Epithelial cell of esophagus (primary cell): ENCODE data around the gene SLAMF1.
"Not testable (repeated sequence)": the region's sequence is repeated elsewhere in the genome, so short reads cannot be mapped to it uniquely, and the experiment has no call there.

Experiments
- DNase-seq: peaks from one replicate; pipeline ENCODE4 v3.0.0; 2010; ENCODE audit warnings: low read depth
- H3K4me3 ChIP-seq: 2 replicates; pipeline ENCODE4 v1.5.1; 2011; ENCODE audit warnings: mild to moderate bottlenecking, low read length, control low read depth
- TF ChIP-seq, protein P1 (sequence below): IDR thresholded peaks from 2 replicates; pipeline ENCODE4 v1.5.1; 2011; ENCODE audit warnings: low read depth, mild to moderate bottlenecking, low read length, control low read depth, inconsistent platforms; ENCODE audit not compliant: insufficient read depth; ENCODE audit errors: missing control alignments

SLAMF1 gene

DNA sequence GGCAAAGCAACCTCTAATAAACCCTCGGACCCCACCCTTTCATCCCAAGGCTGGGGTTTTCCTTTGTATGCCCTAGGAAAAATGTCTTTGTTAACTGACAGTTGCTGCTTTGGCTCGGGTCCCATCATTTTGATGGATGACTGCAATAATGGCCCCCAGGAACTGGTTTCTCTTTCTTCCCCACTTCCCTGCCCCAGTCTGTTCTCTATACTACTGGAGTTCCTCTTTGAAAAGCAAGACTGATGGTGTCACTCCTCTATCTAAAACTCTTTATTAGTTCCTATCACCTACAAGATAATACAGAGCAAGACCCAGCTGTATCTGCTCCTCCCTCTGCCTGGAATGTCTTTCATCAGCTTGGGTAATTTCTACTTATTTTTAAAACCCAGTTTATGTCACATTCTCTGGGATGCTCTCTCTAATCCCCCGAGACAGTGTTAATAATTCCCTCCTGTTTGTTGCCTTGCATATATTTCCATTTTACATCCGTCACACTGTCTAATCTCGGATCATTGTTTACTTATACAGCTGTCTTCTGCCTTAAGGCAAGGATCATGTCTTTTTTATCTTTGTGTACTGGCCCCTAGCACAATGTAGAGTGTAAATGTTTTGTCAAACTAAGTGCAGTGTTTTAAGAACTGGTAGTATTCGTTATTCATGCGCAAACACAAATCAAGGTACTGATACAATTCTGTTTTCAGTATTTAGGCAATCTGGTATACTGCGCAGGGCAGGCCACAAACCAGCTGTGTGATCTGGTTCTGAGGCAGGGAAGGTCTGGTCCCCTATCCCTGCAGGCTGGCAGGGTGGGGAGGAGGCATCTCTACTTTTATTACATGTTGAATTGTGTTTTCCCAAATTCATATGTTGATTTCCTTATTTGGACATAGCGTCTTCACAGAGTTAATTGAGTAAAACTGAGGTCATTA is 16.1 kb downstream of the SLAMF1 start:
- DNase-seq: no peak
- TF ChIP-seq, protein P1, sequence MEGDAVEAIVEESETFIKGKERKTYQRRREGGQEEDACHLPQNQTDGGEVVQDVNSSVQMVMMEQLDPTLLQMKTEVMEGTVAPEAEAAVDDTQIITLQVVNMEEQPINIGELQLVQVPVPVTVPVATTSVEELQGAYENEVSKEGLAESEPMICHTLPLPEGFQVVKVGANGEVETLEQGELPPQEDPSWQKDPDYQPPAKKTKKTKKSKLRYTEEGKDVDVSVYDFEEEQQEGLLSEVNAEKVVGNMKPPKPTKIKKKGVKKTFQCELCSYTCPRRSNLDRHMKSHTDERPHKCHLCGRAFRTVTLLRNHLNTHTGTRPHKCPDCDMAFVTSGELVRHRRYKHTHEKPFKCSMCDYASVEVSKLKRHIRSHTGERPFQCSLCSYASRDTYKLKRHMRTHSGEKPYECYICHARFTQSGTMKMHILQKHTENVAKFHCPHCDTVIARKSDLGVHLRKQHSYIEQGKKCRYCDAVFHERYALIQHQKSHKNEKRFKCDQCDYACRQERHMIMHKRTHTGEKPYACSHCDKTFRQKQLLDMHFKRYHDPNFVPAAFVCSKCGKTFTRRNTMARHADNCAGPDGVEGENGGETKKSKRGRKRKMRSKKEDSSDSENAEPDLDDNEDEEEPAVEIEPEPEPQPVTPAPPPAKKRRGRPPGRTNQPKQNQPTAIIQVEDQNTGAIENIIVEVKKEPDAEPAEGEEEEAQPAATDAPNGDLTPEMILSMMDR: no peak
- H3K4me3 ChIP-seq: no peak overlapping the region

DNA sequence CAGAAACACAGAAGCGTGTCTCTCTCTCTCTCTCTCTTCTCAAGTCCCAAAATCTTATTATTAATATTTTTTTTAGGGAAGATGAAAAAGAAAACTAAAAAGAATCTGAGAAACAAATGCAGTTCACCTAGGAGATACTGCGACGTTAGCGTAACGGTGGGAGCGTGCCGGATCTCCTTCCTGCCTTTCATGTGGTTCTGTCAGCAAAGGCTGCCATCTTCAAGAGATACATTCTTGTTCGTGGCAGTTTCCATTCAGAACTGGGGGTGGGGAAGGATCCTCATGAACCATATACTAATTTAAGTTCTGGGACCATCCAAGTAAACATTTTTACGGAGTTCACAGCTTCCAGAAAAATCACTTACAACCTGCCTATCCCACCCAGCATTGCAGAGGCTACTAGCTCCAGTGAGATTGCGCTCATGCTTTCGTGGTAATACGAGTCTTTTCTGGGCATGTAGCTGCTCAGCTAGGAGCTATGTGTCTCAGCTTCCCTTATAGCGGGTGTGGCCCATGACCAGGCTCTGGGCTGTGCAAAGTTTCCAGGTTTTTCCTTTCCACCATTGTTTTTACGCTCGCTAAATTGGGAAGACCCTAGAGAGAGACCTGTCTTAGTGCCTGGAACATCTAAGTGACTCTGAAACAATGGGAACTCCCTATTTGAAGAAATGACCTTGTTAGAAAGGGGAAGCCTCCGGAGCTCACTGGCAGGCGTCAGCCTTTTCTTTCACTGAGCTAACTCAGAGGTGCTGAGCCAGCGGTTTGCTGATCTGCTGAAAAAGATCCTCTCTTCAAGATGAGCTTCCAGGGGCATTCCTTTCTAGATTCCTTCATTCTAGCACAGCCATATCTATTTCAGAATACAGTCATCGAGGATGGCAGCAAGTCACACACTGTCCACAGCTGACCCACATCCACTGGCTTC is 17.3 kb downstream of the SLAMF1 start:
- no peak for DNase-seq

DNA sequence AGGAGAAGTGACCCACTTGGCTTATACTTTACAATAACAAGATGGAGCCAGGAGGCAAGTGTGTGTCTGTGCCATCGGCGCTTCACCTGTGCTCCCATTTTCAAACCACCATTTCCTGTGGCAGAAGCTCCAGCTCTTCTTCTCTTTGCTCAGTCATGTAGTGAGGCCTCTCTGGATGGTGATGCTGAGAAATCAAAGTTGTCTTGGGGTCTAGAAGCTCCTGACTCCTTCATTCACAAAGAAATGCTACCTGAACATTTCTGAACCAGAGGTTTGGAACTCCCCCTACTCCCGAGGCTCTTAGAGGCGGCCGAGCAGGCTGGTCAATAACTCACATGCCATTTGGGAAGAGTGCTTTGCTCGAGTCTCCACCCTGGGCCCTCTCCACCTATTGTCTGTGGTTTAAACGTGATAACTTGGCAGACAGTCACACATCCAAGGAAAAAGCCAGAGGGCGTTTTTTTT is 18.0 kb downstream of the SLAMF1 start:
- no peak overlapping the region for H3K4me3 ChIP-seq
- DNase-seq: no peak
- TF ChIP-seq, protein P1: no peak

More for the DNA sequence above, 17.3 kb downstream of the SLAMF1 start:
- TF ChIP-seq, protein P1: no peak
- no peak overlapping the region for H3K4me3 ChIP-seq

DNA sequence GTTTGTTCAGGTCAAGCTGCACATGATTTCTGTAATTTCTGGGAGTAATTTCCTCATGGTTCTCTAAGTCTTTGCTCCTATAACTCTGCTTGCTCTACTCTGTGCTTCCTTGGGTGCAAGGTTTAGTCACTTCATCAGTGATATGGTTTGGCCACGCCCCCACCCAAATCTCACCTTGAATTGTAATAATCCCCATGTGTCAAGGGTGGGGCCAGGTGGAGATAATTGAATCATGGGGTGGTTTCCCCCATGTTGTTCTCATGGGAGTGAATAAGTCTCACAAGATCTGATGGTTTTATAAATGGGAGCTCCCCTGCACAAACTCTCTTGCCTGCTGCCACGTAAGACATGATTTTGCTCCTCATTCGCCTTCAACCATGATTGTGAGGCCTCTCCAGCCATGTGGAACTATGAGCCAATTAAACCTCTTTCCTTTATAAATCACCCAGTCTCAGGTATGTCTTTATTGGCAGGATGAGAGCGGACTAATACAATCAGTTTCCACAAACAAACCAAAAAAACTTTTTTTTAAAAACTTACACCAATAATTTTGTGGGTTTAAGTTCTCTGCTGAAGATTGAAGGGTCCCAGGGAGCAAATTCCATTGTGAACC is 19.1 kb downstream of the SLAMF1 start:
- H3K4me3 ChIP-seq, DNase-seq: not testable (repeated sequence)

DNA sequence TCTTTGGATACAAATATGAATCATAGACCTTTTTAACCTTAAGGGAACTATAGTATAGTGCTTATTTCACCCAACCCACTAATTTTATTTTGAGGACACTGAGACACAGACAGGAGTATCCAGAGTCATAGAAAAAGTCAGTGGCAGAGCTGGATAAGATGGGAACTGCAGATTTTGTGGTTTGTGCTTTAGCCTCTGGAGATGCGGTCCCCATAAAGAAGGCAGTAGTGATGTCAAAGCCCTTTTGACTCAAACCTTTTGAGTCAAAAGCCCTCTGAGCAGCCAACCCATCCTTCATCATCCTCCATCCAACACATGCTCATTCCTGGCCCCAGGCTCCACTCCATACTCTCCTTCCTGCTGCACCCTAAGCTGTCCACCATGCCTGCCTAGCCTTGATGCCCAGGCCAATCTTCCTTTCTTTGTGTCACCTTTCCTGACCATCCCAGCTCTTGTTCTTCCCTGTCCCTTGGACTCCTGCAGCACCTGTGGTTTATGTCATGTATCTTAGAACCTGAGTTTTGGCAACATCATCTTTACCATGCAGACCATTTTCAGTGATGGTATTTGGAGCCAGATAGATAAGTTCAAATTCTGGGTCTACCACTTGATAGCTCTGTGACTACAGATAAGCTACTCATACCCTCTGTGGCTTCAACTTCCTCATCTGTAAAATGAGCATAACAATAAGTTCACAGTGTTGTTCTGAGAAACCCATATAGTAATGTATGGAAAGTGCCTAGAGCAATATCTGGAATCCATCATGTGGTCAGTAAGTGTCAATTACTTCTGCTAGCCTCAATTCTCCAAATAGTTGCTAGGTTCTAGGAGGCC is 20.1 kb downstream of the SLAMF1 start:
- TF ChIP-seq, protein P1: no peak

DNA sequence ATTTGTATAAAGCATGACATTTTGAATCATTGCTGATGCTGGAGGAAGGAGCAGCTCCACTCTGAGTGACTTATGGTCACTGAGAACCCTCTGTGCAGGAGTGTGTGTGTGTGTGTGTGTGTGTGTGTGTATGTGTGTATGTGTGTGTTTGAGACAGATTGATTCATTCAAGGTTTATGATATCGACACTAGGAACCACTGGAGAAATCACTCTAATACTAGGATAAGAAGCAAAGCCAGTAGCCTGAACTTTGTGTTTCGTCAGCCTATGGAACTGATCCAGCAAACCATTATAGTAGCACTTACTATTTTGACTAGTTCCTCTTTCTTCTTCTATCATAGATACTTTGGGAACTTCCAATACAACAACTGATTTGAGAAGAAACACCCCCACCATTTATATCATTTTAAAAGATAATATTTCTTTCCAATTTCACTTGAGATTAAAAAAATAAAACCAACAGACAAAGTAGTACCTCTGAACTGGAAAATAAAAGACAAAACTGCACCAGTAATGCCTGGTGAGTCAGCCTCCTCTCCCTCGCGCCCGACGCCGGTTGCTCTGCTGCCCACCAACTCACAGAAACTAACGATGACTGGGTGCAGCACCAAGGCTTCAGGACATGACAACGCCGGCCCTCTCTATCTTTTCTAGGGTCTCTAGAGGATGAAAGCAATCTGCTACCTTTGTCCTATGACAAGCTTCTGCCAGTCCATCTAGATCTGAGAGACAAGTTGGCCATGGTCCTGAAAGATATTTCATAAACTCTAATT is 20.9 kb downstream of the SLAMF1 start:
- H3K4me3 ChIP-seq: no peak overlapping the region
- TF ChIP-seq, protein P1: no peak
- no peak for DNase-seq

More for the DNA sequence above, 20.1 kb downstream of the SLAMF1 start:
- no peak for DNase-seq
- H3K4me3 ChIP-seq: no peak overlapping the region
